HEK293 (cell line): ENCODE data around the gene SETD2.

Experiments
- CTCF ChIA-PET: fragments of 350-600 bp; formaldehyde crosslinking; extraction: SDS; loops from one replicate; lab custom pipeline; 2021; ENCODE audit warnings: antibody characterized with exemption; lab: Yijun Ruan, JAX
- POLR2A ChIA-PET: fragments of 300-600 bp; formaldehyde crosslinking; extraction: SDS; loops from one replicate; lab custom pipeline; 2020; ENCODE audit warnings: antibody characterized with exemption, inconsistent platforms; lab: Yijun Ruan, JAX
- H3K27ac ChIP-seq: fragments of 200-500 bp; sonication (Bioruptor generic); 2 replicates; pipeline ENCODE4 v1.5.1; 2014; ENCODE audit warnings: low read depth, low read length, control low read depth, inconsistent platforms; ENCODE audit errors: extremely low read depth
- H3K36me3 ChIP-seq, 2 experiments: fragments of 200-500 bp in 1 of 2; sonication (Bioruptor generic) in 1 of 2; 1 replicate in 1 of 2; 2 replicates in 1 of 2; pipeline ENCODE4 v1.5.1; 2014 to 2017; ENCODE audit warnings: inconsistent platforms in 2 of 2, low read length in 2 of 2; ENCODE audit not compliant: control insufficient read depth in 2 of 2, insufficient read depth in 1 of 2
- H3K4me1 ChIP-seq: fragments of 200-500 bp; sonication (Bioruptor generic); 2 replicates; pipeline ENCODE4 v1.5.1; 2014; ENCODE audit warnings: mild to moderate bottlenecking, low read length, inconsistent platforms; ENCODE audit not compliant: control insufficient read depth, insufficient read depth
- H3K4me3 ChIP-seq: 2 replicates; pipeline ENCODE4 v1.5.1; 2011; ENCODE audit warnings: low read depth, mild to moderate bottlenecking, control low read depth, low read length, moderate library complexity
- H3K9me3 ChIP-seq: fragments of 200-500 bp; sonication (Bioruptor generic); 2 replicates; pipeline ENCODE4 v1.5.1; 2014; ENCODE audit warnings: low read depth, low read length, inconsistent platforms; ENCODE audit not compliant: control insufficient read depth, insufficient read depth
- GLIS2 ChIP-seq: fragments of 450-650 bp; formaldehyde crosslinking; IDR thresholded peaks from 2 replicates; pipeline ENCODE4 v1.5.1; 2016; ENCODE audit warnings: missing biosample characterization, missing genetic modification characterization
- KLF9 ChIP-seq: fragments of 450-650 bp; formaldehyde crosslinking; IDR thresholded peaks from 2 replicates; pipeline ENCODE4 v1.5.1; 2016; ENCODE audit warnings: missing biosample characterization, missing genetic modification characterization, low read depth
- MEIS1 ChIP-seq: sonication (generic); formaldehyde crosslinking; IDR thresholded peaks from 2 replicates; pipeline ENCODE4 v1.8.1; 2022; ENCODE audit warnings: missing genetic modification reagents, mild to moderate bottlenecking, borderline replicate concordance
- SCRT1 ChIP-seq: fragments of 450-650 bp; formaldehyde crosslinking; IDR thresholded peaks from 2 replicates; pipeline ENCODE4 v1.5.1; 2016; ENCODE audit warnings: missing biosample characterization, missing genetic modification characterization, borderline replicate concordance
- ZBTB17 ChIP-seq: fragments of 450-650 bp; formaldehyde crosslinking; IDR thresholded peaks from 2 replicates; pipeline ENCODE4 v1.5.1; 2016; ENCODE audit warnings: missing biosample characterization, missing genetic modification characterization
- ZBTB8A ChIP-seq: fragments of 450-650 bp; formaldehyde crosslinking; IDR thresholded peaks from 2 replicates; pipeline ENCODE4 v1.5.1; 2016; ENCODE audit warnings: missing biosample characterization, missing genetic modification characterization
- ZEB2 ChIP-seq: fragments of 450-650 bp; formaldehyde crosslinking; IDR thresholded peaks from 2 replicates; pipeline ENCODE4 v1.5.1; 2016; ENCODE audit warnings: missing biosample characterization, missing genetic modification characterization
- ZFP41 ChIP-seq: fragments of 450-650 bp; formaldehyde crosslinking; IDR thresholded peaks from 2 replicates; pipeline ENCODE4 v1.5.1; 2016; ENCODE audit warnings: missing biosample characterization, missing genetic modification characterization, borderline replicate concordance
- ZNF311 ChIP-seq: fragments of 450-650 bp; formaldehyde crosslinking; IDR thresholded peaks from 2 replicates; pipeline ENCODE4 v1.5.1; 2017; ENCODE audit warnings: missing biosample characterization, missing genetic modification characterization, borderline replicate concordance
- ZNF335 ChIP-seq: fragments of 450-650 bp; formaldehyde crosslinking; conservative IDR thresholded peaks from 2 replicates; pipeline ENCODE4 v1.5.1; 2016; ENCODE audit warnings: missing biosample characterization, missing genetic modification characterization
- ZNF350 ChIP-seq: fragments of 450-650 bp; formaldehyde crosslinking; IDR thresholded peaks from 2 replicates; pipeline ENCODE4 v1.5.0; 2017; ENCODE audit warnings: missing biosample characterization, mild to moderate bottlenecking, missing genetic modification characterization
- ZNF394 ChIP-seq: fragments of 450-650 bp; formaldehyde crosslinking; IDR thresholded peaks from 2 replicates; pipeline ENCODE4 v1.5.1; 2016; ENCODE audit warnings: missing biosample characterization, missing genetic modification characterization, mild to moderate bottlenecking, moderate library complexity, borderline replicate concordance
- ZNF660 ChIP-seq: fragments of 450-650 bp; IDR thresholded peaks from 2 replicates; pipeline ENCODE4 v1.5.1; 2018; ENCODE audit warnings: missing biosample characterization, mild to moderate bottlenecking, missing genetic modification characterization
- ZNF777 ChIP-seq: fragments of 450-650 bp; formaldehyde crosslinking; IDR thresholded peaks from 2 replicates; pipeline ENCODE4 v1.5.1; 2017; ENCODE audit warnings: missing biosample characterization, missing genetic modification characterization, borderline replicate concordance
- TF ChIP-seq, protein P1 (sequence below): fragments of 450-650 bp; formaldehyde crosslinking; conservative IDR thresholded peaks from 2 replicates; pipeline ENCODE4 v1.5.1; 2016; ENCODE audit warnings: low read depth, missing biosample characterization, missing genetic modification characterization
- TF ChIP-seq, protein P2 (sequence below): fragments of 450-650 bp; formaldehyde crosslinking; IDR thresholded peaks from 2 replicates; pipeline ENCODE4 v1.5.1; 2016; ENCODE audit warnings: missing biosample characterization, missing genetic modification characterization, low read depth
- TF ChIP-seq, protein P3 (sequence below): fragments of 450-650 bp; formaldehyde crosslinking; IDR thresholded peaks from 2 replicates; pipeline ENCODE4 v1.5.1; 2016; ENCODE audit warnings: missing biosample characterization, missing genetic modification characterization
- TF ChIP-seq, protein P4 (sequence below): fragments of 450-650 bp; IDR thresholded peaks from 2 replicates; pipeline ENCODE4 v1.5.1; 2018; ENCODE audit warnings: missing biosample characterization, missing genetic modification characterization

The SETD2 gene

DNA sequence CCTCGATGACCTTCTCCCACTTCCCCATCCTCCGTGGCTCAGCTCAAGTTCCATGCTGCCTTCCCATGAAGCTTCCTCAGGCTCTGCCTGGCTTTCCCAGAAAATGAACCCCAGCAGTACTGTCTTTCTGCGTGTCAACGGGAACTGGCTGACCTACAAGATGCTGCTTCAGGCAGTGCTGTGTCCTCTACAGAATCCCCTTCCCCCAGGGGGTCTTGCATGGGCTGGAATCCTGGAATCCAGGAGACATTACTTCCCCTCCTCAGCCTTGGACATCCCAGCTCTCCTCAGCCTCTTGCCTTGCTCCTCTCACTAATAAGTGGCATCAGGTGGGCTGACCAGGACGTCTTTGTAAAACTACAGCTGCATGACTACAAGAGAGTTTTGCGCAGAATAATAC is 192.8 kb downstream of the SETD2 start:
- no peaks in the 10 kb centered on the region for H3K4me1 ChIP-seq
- no peak overlapping the region for H3K4me3 ChIP-seq
- H3K36me3 ChIP-seq, result peaks cover 0 to 47% of the 10 kb centered on the region in 2 experiments; a peak in 1 of 3 replicates
- POLR2A ChIA-PET, result no interaction called here
- H3K27ac ChIP-seq, result no peak overlapping the region
- H3K9me3 ChIP-seq, result no peaks in the 10 kb centered on the region
- TF ChIP-seq ZNF335 (tag by site-specific recombination), result no peak
- TF ChIP-seq ZBTB8A (tag by site-specific recombination), result no peak
- TF ChIP-seq ZNF350, result no peak
- TF ChIP-seq, protein P1, sequence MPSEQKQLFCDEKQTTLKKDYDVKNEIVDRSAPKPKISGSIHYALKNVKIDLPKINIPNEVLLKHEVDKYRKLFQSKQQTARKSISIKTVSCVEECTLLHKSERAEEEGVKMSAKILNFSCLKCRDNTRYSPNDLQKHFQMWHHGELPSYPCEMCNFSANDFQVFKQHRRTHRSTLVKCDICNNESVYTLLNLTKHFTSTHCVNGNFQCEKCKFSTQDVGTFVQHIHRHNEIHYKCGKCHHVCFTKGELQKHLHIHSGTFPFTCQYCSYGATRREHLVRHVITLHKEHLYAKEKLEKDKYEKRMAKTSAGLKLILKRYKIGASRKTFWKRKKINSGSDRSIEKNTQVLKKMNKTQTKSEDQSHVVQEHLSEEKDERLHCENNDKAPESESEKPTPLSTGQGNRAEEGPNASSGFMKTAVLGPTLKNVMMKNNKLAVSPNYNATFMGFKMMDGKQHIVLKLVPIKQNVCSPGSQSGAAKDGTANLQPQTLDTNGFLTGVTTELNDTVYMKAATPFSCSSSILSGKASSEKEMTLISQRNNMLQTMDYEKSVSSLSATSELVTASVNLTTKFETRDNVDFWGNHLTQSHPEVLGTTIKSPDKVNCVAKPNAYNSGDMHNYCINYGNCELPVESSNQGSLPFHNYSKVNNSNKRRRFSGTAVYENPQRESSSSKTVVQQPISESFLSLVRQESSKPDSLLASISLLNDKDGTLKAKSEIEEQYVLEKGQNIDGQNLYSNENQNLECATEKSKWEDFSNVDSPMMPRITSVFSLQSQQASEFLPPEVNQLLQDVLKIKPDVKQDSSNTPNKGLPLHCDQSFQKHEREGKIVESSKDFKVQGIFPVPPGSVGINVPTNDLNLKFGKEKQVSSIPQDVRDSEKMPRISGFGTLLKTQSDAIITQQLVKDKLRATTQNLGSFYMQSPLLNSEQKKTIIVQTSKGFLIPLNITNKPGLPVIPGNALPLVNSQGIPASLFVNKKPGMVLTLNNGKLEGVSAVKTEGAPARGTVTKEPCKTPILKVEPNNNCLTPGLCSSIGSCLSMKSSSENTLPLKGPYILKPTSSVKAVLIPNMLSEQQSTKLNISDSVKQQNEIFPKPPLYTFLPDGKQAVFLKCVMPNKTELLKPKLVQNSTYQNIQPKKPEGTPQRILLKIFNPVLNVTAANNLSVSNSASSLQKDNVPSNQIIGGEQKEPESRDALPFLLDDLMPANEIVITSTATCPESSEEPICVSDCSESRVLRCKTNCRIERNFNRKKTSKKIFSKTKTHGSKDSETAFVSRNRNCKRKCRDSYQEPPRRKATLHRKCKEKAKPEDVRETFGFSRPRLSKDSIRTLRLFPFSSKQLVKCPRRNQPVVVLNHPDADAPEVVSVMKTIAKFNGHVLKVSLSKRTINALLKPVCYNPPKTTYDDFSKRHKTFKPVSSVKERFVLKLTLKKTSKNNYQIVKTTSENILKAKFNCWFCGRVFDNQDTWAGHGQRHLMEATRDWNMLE, result no peak
- no peak for TF ChIP-seq MEIS1 (CRISPR knock-in tag)
- TF ChIP-seq ZNF311 (tag by site-specific recombination), result no peak
- TF ChIP-seq, protein P2, sequence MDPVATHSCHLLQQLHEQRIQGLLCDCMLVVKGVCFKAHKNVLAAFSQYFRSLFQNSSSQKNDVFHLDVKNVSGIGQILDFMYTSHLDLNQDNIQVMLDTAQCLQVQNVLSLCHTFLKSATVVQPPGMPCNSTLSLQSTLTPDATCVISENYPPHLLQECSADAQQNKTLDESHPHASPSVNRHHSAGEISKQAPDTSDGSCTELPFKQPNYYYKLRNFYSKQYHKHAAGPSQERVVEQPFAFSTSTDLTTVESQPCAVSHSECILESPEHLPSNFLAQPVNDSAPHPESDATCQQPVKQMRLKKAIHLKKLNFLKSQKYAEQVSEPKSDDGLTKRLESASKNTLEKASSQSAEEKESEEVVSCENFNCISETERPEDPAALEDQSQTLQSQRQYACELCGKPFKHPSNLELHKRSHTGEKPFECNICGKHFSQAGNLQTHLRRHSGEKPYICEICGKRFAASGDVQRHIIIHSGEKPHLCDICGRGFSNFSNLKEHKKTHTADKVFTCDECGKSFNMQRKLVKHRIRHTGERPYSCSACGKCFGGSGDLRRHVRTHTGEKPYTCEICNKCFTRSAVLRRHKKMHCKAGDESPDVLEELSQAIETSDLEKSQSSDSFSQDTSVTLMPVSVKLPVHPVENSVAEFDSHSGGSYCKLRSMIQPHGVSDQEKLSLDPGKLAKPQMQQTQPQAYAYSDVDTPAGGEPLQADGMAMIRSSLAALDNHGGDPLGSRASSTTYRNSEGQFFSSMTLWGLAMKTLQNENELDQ (tag by site-specific recombination), result no peak
- no peak for TF ChIP-seq GLIS2 (tag by site-specific recombination)
- no peak for TF ChIP-seq ZBTB17 (tag by site-specific recombination)
- TF ChIP-seq, protein P3, sequence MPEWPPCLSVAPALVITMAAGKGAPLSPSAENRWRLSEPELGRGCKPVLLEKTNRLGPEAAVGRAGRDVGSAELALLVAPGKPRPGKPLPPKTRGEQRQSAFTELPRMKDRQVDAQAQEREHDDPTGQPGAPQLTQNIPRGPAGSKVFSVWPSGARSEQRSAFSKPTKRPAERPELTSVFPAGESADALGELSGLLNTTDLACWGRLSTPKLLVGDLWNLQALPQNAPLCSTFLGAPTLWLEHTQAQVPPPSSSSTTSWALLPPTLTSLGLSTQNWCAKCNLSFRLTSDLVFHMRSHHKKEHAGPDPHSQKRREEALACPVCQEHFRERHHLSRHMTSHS (tag by site-specific recombination), result no peak
- no peak for TF ChIP-seq ZNF660 (tag by site-specific recombination)
- no peak for TF ChIP-seq ZNF394 (tag by site-specific recombination)
- TF ChIP-seq, protein P4, sequence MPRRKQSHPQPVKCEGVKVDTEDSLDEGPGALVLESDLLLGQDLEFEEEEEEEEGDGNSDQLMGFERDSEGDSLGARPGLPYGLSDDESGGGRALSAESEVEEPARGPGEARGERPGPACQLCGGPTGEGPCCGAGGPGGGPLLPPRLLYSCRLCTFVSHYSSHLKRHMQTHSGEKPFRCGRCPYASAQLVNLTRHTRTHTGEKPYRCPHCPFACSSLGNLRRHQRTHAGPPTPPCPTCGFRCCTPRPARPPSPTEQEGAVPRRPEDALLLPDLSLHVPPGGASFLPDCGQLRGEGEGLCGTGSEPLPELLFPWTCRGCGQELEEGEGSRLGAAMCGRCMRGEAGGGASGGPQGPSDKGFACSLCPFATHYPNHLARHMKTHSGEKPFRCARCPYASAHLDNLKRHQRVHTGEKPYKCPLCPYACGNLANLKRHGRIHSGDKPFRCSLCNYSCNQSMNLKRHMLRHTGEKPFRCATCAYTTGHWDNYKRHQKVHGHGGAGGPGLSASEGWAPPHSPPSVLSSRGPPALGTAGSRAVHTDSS (tag by site-specific recombination), result no peak
- TF ChIP-seq ZFP41 (tag by site-specific recombination), result no peak
- TF ChIP-seq ZNF777 (tag by site-specific recombination), result no peak
- no peak for TF ChIP-seq SCRT1 (tag by site-specific recombination)
- no peak for TF ChIP-seq KLF9 (tag by site-specific recombination)
- TF ChIP-seq ZEB2 (tag by site-specific recombination), result no peak
- TF ChIP-seq, all 188 proteins: peak for 0
- CTCF ChIA-PET, result no interaction called here
